Upper lobe of left lung (tissue), 6 donors: ENCODE measurements around the gene LINS1. TPM values are rescaled to one million over a fixed set of nuclear protein-coding genes. Genes with fewer than 3 reads are reported as not detected.

Source experiments
- ATAC-seq, 2 donors: fragments of 200-7000 bp; cut with Tn5 transposase; one replicate each; pipeline ENCODE4 v1.9.1; 2022; ENCODE audit warnings: mild to moderate bottlenecking in 2 of 2, moderate library complexity in 2 of 2; ENCODE audit not compliant: low FRiP score in 2 of 2
- DNase-seq, 2 donors: peaks; one replicate each; pipeline ENCODE4 v3.0.0-alpha.2; 2019 to 2020
- H3K27ac ChIP-seq, 4 donors: fragments of 200-600 bp; sonication (generic); one replicate each; pipeline ENCODE4 v1.5.1; 2016 to 2019
- H3K27me3 ChIP-seq, 4 donors: fragments of 200-600 bp; sonication (generic); one replicate each; pipeline ENCODE4 v1.5.1; 2017 to 2019
- H3K36me3 ChIP-seq, 4 donors: fragments of 200-600 bp; sonication (generic); one replicate each; pipeline ENCODE4 v1.5.1; 2016 to 2019
- H3K4me1 ChIP-seq, 4 donors: fragments of 200-600 bp; sonication (generic); one replicate each; pipeline ENCODE4 v1.5.1; 2018 to 2019
- H3K4me3 ChIP-seq, 4 donors: fragments of 200-600 bp; sonication (generic); one replicate each; pipeline ENCODE4 v1.5.1; 2017 to 2019; ENCODE audit warnings: mild to moderate bottlenecking in 2 of 4, moderate library complexity in 1 of 4
- H3K9me3 ChIP-seq, 4 donors: fragments of 200-600 bp; sonication (generic); one replicate each; pipeline ENCODE4 v1.5.1; 2018 to 2019
- CTCF ChIP-seq, 6 experiments: fragments of 450-650 bp in 4 of 6; fragments of 200-600 bp in 2 of 6; sonication (generic) in 2 of 6; IDR thresholded peaks; one replicate each; pipeline ENCODE4 v1.5.1; 2016 to 2019; ENCODE audit warnings: antibody characterized with exemption in 6 of 6
- EP300 ChIP-seq, 4 donors: sonication (generic); formaldehyde crosslinking; IDR thresholded peaks; one replicate each; pipeline ENCODE4 v1.5.1; 2017; ENCODE audit warnings: antibody characterized with exemption in 4 of 4, control low read depth in 2 of 4
- POLR2A ChIP-seq, 4 donors: fragments of 450-650 bp; IDR thresholded peaks; one replicate each; pipeline ENCODE4 v1.5.1; 2016 to 2017; ENCODE audit warnings: antibody characterized with exemption in 4 of 4, mild to moderate bottlenecking in 2 of 4
- POLR2AphosphoS5 ChIP-seq, 2 donors: sonication (generic); formaldehyde crosslinking; IDR thresholded peaks; one replicate each; pipeline ENCODE4 v1.5.1; 2017; ENCODE audit warnings: antibody characterized with exemption in 2 of 2
- WGBS, 2 donors: methylation state at CpG; one replicate each; pipeline ENCODE4 v1.1.5; 2017 to 2018; 5-methylcytosine and 5-hydroxymethylcytosine counted together
- total RNA-seq, 6 donors: library from RNA; depleted of rRNA in 4 of 6; stranded (reverse); fragments of >200 nt in 4 of 6; gene quantifications; one replicate each; pipeline versions ENCODE4 v1.1.0 to v1.2.1, GENCODE V29; 2016 to 2021
- donor health status: DM: no; HTN: no; CAD: no; lungs with moderate emphysema.
- donor health status: DM: no; HTN: yes; CAD: no; lungs with severe emphysema.

Gene LINS1
- total RNA-seq, 6 donors from 2014 or later: 11.8 to 43.0 (median 18.2) TPM

DNA sequence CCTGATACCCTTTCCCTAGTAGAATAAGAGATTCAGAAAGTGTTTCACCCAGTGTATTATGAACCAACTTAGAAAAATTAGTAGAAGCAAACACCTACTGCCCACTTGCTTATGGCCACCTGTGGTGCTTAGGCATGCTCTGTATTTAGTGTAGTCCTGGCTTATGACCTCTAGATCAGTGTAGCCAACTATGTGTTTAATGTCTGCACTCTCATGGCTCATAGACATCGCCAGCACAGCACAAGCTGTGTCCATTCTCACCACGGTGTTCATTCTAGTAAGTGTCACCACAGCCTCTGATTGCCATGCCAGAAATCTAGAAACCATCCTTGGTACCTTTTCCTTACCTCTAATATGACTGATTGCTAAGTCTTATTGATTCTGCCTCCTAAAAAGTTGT, 14.7 kb upstream of the LINS1 start:
- peaks cover 0 to 4% (median 0%) of the 10 kb centered on the region in 4 donors for H3K4me1 ChIP-seq
- no peak for TF ChIP-seq CTCF (IDR thresholded peaks at IDR 0.05)
- H3K36me3 ChIP-seq: peaks cover 16 to 47% (median 24%) of the 10 kb centered on the region in 4 donors
- H3K9me3 ChIP-seq: no peaks in the 10 kb centered on the region
- ATAC-seq (no peak), DNase-seq (no peak)
- H3K4me3 ChIP-seq: no peak overlapping the region
- 94 to 95% methylated on average over 2 of the region's 2 CpGs for WGBS, 2 donors
- no peaks in the 10 kb centered on the region for H3K27me3 ChIP-seq
- H3K27ac ChIP-seq: no peak overlapping the region

DNA sequence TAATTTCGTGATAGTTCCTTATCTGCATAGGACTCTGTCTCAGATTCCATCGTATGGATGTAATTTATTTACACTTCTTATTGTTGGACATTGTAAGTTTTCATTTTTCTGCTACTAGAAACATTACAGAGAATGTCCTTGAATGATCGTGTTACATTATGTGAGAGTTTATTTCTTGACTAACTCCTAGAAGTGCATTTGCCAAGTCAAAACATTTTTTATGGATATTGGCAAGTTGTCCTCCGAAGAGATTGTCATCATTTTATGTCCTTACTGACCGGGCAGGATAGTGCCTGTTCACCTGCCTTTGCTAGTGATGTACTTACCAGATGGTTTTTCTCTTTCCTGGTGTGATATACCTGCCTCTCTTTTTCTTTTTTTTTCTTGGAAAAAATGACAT, 13.8 kb upstream of the LINS1 start:
- Histone ChIP-seq H3K4me3 (no peak overlapping the region), H3K4me1 (peaks cover 0 to 4% (median 0%) of the 10 kb centered on the region in 4 donors), H3K27ac (no peak overlapping the region), H3K27me3 (no peaks in the 10 kb centered on the region), H3K9me3 (no peaks in the 10 kb centered on the region), H3K36me3 (peaks cover 16 to 52% (median 28%) of the 10 kb centered on the region in 4 donors)
- ATAC-seq: no peak
- no peak for DNase-seq
- 53 to 54% methylated on average over 5 of the region's 5 CpGs for WGBS, 2 donors
- TF ChIP-seq EP300 (IDR thresholded peaks at IDR 0.05): no peak
- no peak for TF ChIP-seq POLR2AphosphoS5 (IDR thresholded peaks at IDR 0.05)
- no peak for TF ChIP-seq POLR2A (IDR thresholded peaks at IDR 0.05)
- TF ChIP-seq CTCF (IDR thresholded peaks at IDR 0.05): no peak

DNA sequence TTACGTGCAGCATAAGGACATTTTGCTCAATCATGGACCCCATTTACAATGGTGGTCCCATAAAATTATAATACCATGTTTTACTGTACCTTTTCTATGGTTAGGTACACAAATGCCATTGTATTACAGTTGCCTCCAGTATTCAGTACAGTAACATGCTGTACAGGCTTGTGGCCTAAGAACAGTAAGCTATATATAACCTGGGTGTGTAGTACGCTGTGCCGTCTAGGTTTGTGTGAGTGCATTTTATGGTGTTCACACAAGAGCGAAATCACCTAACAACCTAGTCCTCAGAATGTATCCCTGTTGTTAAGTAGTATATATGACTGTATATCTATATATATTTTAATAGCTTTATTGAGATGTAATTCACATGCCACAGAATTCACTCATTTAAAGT, 12.9 kb upstream of the LINS1 start:
- WGBS, 2 donors: 95 to 98% methylated on average over 4 of the region's 4 CpGs
- no peaks in the 10 kb centered on the region for H3K27me3 ChIP-seq
- peaks cover 16 to 54% (median 28%) of the 10 kb centered on the region in 4 donors for H3K36me3 ChIP-seq
- H3K4me1 ChIP-seq: peaks cover 0 to 4% (median 0%) of the 10 kb centered on the region in 4 donors
- ATAC-seq (no peak), DNase-seq (no peak)
- no peak overlapping the region for H3K4me3 ChIP-seq
- TF ChIP-seq POLR2A (IDR thresholded peaks at IDR 0.05) (no peak), EP300 (IDR thresholded peaks at IDR 0.05) (no peak), CTCF (IDR thresholded peaks at IDR 0.05) (no peak), POLR2AphosphoS5 (IDR thresholded peaks at IDR 0.05) (no peak)
- H3K27ac ChIP-seq: no peak overlapping the region
- H3K9me3 ChIP-seq: no peaks in the 10 kb centered on the region

- ATAC-seq (no peak), DNase-seq (no peak)
- Histone ChIP-seq H3K36me3 (peaks cover 20 to 55% (median 30%) of the 10 kb centered on the region in 4 donors), H3K4me3 (no peak overlapping the region), H3K27ac (no peak overlapping the region), H3K9me3 (no peaks in the 10 kb centered on the region), H3K4me1 (peaks cover 0 to 4% (median 0%) of the 10 kb centered on the region in 4 donors), H3K27me3 (no peaks in the 10 kb centered on the region)
- WGBS, 2 donors: 82 to 89% methylated on average over 2 of the region's 2 CpGs
- TF ChIP-seq POLR2A (IDR thresholded peaks at IDR 0.05) (no peak), CTCF (IDR thresholded peaks at IDR 0.05) (no peak), POLR2AphosphoS5 (IDR thresholded peaks at IDR 0.05) (no peak), EP300 (IDR thresholded peaks at IDR 0.05) (no peak)
Observed at GRCh38 chr15:100614336-100614735, 12.4 kb upstream of the LINS1 start.

- Histone ChIP-seq H3K4me3 (no peak overlapping the region), H3K4me1 (peaks cover 0 to 4% (median 0%) of the 10 kb centered on the region in 4 donors), H3K9me3 (no peaks in the 10 kb centered on the region), H3K36me3 (peaks cover 17 to 57% (median 29%) of the 10 kb centered on the region in 4 donors), H3K27me3 (no peaks in the 10 kb centered on the region), H3K27ac (no peak overlapping the region)
- TF ChIP-seq EP300 (IDR thresholded peaks at IDR 0.05) (no peak), POLR2AphosphoS5 (IDR thresholded peaks at IDR 0.05) (no peak), CTCF (IDR thresholded peaks at IDR 0.05) (no peak), POLR2A (IDR thresholded peaks at IDR 0.05) (no peak)
- no peak for DNase-seq
- 96 to 100% methylated on average over 1 of the region's 1 CpG for WGBS, 2 donors
- ATAC-seq: no peak
Observed at GRCh38 chr15:100613208-100613607, 11.2 kb upstream of the LINS1 start.
